Glutamatergic neuron (in vitro differentiated cells): ENCODE measurements around the gene COL6A2. TPM values are rescaled to one million over a fixed set of nuclear protein-coding genes. Genes with fewer than 3 reads are reported as not detected.
A peak's percentile ranks its signal among the peaks of the same experiment; 100 is the strongest.

Experiments
- DNase-seq: peaks from one replicate; pipeline ENCODE4 v3.0.0; 2022
- H3K27ac Mint-ChIP-seq: one replicate; pipeline ENCODE4 v1.8.0; 2020; ENCODE audit warnings: mild to moderate bottlenecking, mixed read lengths, inconsistent platforms; ENCODE audit not compliant: unreplicated experiment
- H3K27me3 Mint-ChIP-seq: one replicate; pipeline ENCODE4 v1.8.0; 2020; ENCODE audit warnings: mild to moderate bottlenecking, moderate library complexity, mixed read lengths, inconsistent platforms; ENCODE audit not compliant: unreplicated experiment
- H3K36me3 Mint-ChIP-seq: one replicate; pipeline ENCODE4 v1.8.0; 2020; ENCODE audit warnings: mild to moderate bottlenecking, mixed read lengths, inconsistent platforms; ENCODE audit not compliant: unreplicated experiment
- H3K4me1 Mint-ChIP-seq: one replicate; pipeline ENCODE4 v1.8.0; 2020; ENCODE audit warnings: mild to moderate bottlenecking, low read depth, mixed read lengths, inconsistent platforms; ENCODE audit not compliant: unreplicated experiment
- H3K4me3 Mint-ChIP-seq: one replicate; pipeline ENCODE4 v1.8.0; 2020; ENCODE audit warnings: mild to moderate bottlenecking, mixed read lengths, inconsistent platforms; ENCODE audit not compliant: unreplicated experiment
- H3K9me3 Mint-ChIP-seq: one replicate; pipeline ENCODE4 v1.8.0; 2020; ENCODE audit warnings: mild to moderate bottlenecking, moderate library complexity, mixed read lengths, inconsistent platforms; ENCODE audit not compliant: unreplicated experiment
- CTCF ChIP-seq: fragments of 200-600 bp; sonication (generic); IDR thresholded peaks from one replicate; pipeline ENCODE4 v1.5.0; 2021; ENCODE audit not compliant: partially characterized antibody, unreplicated experiment
- total RNA-seq: library from RNA; stranded (reverse); fragmentation: NEBNext Ultra II Directional; extraction: Animal tissue kit (Norgen Biotek cat#: 25700); gene quantifications from one replicate; pipeline ENCODE4 v1.2.1, GENCODE V29; 2021; ENCODE audit not compliant: unreplicated experiment

Gene COL6A2
- total RNA-seq, 1 donor from 2014 or later = 55.2 TPM

GRCh38 chr21:46118316-46119143 lies 20.6 kb downstream of the COL6A2 start:
- Mint-ChIP-seq H3K27me3 (no peaks in the 10 kb centered on the region), H3K4me3 (no peak overlapping the region), H3K4me1 (no peaks in the 10 kb centered on the region), H3K36me3 (no peaks in the 10 kb centered on the region), H3K9me3 (peaks cover 1% of the 10 kb centered on the region), H3K27ac (no peak overlapping the region)
- peak; percentile 14 for DNase-seq
- no peak for TF ChIP-seq CTCF

- TF ChIP-seq CTCF = no peak
- DNase-seq = no peak
- Mint-ChIP-seq H3K36me3 (no peaks in the 10 kb centered on the region), H3K4me3 (no peak overlapping the region), H3K4me1 (no peaks in the 10 kb centered on the region), H3K27ac (no peak overlapping the region), H3K9me3 (peaks cover 1% of the 10 kb centered on the region), H3K27me3 (no peaks in the 10 kb centered on the region)
These were observed 21.3 kb downstream of the COL6A2 start for GRCh38 chr21:46119144-46119636.

GRCh38 chr21:46119637-46120271 lies 21.8 kb downstream of the COL6A2 start:
- no peak overlapping the region for H3K4me3 Mint-ChIP-seq
- DNase-seq = peak; percentile 10
- H3K36me3 Mint-ChIP-seq = no peaks in the 10 kb centered on the region
- H3K4me1 Mint-ChIP-seq = no peaks in the 10 kb centered on the region
- H3K27ac Mint-ChIP-seq = no peak overlapping the region
- no peaks in the 10 kb centered on the region for H3K27me3 Mint-ChIP-seq
- TF ChIP-seq CTCF = no peak
- peaks cover 1% of the 10 kb centered on the region for H3K9me3 Mint-ChIP-seq

- Mint-ChIP-seq H3K27me3 (no peaks in the 10 kb centered on the region), H3K27ac (no peak overlapping the region), H3K36me3 (no peaks in the 10 kb centered on the region), H3K4me3 (no peak overlapping the region), H3K4me1 (no peaks in the 10 kb centered on the region), H3K9me3 (peaks cover 1% of the 10 kb centered on the region)
- TF ChIP-seq CTCF = no peak
- DNase-seq = peak; percentile 12
These were observed 22.7 kb downstream of the COL6A2 start for GRCh38 chr21:46120301-46121285.
